HG03354 (cell line): ENCODE results near the gene ARHGEF10L.

Experiments
- ATAC-seq: cut with Tn5 transposase; IDR thresholded peaks from one replicate; pipeline ENCODE4 v1.9.1; 2021; ENCODE audit warnings: mild to moderate bottlenecking; ENCODE audit not compliant: unreplicated experiment, poor library complexity, severe bottlenecking

The ARHGEF10L gene

GRCh38 chr1:17667641-17668040 is 128.1 kb downstream of the ARHGEF10L start:
- ATAC-seq, result no peak

- no peak for ATAC-seq
Observed at GRCh38 chr1:17668195-17668594, 128.7 kb downstream of the ARHGEF10L start.

GRCh38 chr1:17668624-17669175 is 129.2 kb downstream of the ARHGEF10L start:
- no peak for ATAC-seq

DNA sequence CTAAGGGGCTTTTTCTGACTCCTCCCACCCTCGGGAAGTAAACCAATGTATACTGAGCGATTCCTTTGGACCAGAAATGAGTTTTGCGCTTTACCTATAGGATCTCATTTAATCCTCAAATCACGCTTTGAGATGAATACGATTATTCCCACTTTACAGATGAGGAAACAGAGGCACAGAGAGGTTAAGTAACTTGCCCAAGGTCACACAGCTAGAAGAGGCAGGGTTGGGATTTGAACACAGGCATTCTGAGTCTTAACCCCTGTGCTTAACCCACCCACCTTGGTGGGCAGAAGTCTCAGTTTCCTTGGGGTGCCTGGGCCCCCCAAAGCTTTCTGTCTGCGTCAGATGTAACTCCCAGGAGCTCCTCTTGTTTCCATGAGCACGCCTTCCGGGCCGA is 129.8 kb downstream of the ARHGEF10L start:
- no peak for ATAC-seq

DNA sequence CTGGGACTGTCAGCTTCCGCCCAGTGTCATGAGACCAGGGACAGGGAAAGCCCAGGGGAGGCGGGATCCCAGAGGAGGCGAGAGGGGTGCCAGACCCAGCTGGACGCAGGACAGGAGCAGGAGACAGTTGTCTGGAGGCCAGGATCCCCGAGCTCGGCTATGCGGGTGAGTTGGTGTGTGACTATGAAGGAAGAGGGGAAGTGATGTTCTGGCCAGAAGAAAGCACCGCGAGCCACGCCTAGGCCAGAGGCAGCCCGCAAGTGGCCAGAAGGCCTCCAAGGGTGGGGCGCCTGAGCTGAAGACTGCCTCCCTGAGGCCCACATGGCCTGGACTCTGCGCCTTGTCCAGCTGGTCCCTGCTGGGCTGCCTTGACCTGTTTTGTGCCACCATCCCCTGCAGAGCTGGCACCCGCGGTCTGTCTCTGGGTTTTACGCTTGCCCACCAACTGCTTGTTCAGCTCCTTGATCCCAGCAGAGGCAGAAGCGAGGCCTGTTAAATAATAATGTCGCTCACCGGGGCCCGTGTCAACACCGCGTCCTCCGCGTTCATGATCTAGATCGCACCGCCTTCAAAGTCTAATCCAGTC is 130.5 kb downstream of the ARHGEF10L start:
- no peak for ATAC-seq

DNA sequence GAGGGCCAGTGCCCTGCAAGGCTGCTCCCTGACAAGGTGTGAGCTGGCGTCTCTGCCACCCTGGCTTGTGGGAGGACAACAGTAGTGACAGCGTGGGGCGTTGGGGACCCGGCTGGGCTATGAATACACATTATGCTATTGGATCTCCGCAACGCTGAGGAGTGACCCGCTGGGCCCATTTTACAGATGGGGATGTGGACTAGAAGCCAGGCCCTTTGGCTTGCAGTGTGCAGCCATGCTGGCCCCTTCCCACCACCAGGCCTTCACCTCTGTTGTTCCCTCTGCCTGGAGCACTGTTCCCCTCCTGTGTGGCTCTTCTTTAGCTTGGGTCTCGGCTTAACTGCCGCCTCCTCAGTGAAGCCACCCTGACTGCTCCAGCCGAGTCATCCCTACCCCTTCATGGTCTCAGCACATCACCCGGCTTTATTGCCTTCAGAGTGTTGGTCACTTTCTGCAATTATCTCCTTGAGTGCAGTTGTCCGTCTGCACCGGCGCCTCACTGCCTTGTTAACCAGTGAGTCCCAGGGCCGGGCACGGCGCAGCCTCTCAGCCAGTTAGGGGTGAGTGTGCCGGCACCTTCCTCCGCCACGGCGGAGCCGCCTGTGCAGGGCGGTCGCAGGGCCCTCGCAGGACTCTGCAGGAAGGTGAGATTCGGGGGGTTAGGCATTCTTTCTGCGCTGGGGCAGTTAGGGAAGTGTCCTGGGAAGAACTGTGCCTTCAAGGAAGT is 131.3 kb downstream of the ARHGEF10L start:
- ATAC-seq, result no peak

DNA sequence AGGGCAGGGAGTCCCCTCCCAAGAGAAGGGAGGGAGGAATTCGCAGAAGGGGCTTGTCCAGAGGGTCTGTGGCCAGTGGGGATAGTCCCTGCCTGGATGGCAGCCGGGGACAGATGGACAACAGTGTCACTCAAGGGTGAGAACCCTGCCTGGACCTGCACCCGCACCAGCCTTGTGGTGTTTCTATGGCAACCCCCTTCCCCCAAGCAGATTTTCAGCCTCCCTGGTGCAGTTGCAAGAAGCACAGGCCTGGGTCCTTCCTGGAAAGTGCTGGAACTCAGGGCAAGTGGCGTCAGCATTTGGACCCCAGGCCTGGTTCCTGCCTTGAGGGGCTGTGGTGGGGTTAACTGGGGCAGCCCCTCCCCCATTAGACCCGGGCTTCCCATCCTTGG is 131.8 kb downstream of the ARHGEF10L start:
- no peak for ATAC-seq

DNA sequence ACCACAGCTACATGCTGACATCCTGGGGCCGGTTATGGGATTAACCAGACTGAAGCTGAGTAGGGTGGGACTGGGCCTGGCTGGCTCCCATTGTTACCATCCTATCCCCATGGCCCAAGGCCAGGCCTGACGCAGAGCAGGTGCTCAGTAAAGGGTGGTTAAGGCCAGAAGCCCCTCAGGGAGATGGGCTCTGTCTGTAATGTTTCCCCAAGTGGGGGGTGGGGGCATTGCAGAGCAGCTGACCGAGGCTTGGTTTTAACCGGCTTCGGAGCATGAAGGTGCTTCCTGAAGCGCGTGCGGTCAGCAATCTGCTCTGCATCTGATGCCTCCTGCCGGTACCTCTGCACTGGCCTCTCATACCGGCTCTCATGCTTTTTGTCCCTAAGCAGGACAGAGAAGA is 132.2 kb downstream of the ARHGEF10L start:
- ATAC-seq, result no peak

- ATAC-seq, result no peak
Observed at GRCh38 chr1:17672226-17672625, 132.7 kb downstream of the ARHGEF10L start.

- ATAC-seq, result no peak
Observed at GRCh38 chr1:17673329-17674072, 134.0 kb downstream of the ARHGEF10L start.

DNA sequence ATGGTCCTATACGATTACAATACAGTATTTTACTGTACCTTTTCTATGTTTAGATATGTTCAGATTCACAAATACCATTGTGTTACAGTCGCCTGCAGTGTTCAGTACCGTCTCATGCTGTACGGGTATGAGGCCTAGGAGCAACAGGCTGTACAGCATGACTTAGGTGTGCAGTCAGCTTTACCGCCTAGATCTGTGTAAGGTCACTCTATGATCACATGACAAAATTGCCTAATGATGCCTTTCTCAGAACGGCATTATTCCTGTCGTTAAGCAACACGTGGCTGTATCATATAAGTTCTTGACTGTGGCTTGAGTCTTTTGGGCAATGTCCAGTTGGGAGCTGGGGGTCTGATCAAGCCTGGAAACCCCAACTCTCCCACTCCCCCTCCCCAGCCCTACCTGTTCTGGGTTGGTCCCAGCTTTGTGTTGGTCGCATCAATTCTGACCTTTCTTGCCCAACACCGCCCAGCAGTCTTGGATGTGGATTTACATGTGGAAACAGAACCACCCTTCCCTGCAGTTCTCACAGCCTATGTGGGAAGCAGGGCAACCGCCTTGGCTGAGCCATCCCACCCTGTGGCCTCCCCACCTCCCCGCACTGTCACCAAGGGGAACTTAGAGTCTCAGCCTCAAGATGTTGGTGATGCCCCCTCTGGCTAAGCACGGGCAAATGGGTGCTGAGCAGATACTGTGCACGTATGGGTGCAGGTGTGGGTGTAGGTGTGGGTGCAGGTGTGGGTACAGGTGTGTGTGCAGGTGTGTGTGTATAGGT is 135.4 kb downstream of the ARHGEF10L start:
- no peak for ATAC-seq

- no peak for ATAC-seq
Observed at GRCh38 chr1:17675744-17676143, 136.2 kb downstream of the ARHGEF10L start.

DNA sequence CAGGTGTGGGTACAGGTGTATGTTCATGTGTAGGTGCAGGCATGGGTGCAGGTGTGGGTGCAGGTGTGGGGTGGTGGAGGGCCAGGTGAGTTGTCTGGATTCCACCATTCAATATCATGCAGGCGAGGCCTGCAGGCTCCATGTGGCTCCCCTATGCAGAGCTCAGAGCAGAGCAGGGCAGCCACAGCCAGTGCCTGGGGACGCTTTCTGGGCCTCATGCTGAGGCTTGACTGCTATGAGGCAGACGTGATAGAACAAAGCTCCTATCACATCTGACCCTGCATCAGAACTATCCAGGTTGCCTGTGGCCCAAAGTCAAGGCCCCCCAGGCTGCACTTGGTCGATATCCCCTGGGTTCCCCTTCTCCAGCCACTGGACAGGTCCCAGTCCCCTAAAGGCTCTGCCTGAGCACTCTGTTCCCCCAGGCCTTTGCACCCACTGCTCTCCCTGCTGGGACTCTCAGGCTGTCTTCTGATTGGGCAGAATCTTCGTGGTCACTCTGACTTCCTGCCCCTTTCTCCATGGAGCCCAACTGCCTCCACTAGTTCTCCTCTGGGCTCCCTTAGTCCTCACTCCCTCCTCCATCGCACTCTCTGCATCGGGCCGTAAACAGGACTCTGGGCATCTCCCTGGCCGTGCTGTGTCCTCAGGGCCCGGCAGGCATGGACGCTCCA is 137.0 kb downstream of the ARHGEF10L start:
- ATAC-seq, result no peak

- ATAC-seq, result no peak
Observed at GRCh38 chr1:17678011-17678410, 138.5 kb downstream of the ARHGEF10L start.

DNA sequence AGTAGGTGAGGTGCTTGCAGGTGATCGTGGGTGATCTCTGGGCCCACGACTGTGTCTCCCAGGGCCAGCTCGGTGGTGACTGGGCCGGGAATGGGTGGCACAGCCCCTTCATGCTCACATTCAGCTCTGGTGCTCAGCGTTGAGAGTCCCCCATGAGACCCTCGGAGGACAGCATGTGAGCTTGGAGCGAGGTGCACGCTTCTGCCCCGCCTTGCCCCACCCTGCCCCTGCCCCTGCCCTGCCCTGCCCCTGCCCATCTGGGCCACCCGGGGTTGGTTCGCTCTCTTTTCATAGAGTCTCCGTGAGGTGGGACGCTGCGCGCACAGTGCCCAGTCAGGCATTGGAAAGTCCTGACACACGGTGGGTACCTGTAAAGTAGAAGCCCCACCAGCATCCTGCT is 140.4 kb downstream of the ARHGEF10L start:
- no peak for ATAC-seq

GRCh38 chr1:17680308-17680707 is 140.8 kb downstream of the ARHGEF10L start:
- ATAC-seq, result no peak

GRCh38 chr1:17682400-17682799 is 142.9 kb downstream of the ARHGEF10L start:
- ATAC-seq, result no peak

DNA sequence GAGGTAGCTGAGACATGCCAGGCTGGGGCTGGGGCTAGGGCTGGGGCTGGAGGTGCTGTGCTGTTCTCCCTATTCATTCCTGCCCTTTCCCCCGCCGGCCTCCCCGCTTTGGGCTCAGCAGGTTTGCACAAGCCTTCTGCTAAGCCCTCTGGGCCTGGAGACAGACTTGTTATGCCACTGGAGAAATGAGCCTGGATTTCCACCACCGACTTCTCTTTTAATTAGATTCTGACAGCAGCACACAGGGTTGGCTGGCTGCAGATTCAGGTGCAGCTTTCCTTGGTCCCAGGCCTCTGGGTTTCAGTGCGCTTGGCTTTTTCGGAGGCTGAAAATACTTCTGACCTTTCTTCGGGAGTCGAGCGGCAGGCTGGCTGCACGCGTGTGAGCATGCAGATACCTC is 144.1 kb downstream of the ARHGEF10L start:
- no peak for ATAC-seq

- no peak for ATAC-seq
Observed at GRCh38 chr1:17684810-17685209, 145.3 kb downstream of the ARHGEF10L start.
